IPS-NIHi7 (cell line): Measurements from ENCODE around the gene RACGAP1.
A peak's percentile ranks its signal among the peaks of the same experiment; 100 is the strongest.

Source experiments
- DNase-seq: peaks from one replicate; pipeline ENCODE4 v3.0.0; 2012; ENCODE audit warnings: mixed read lengths; ENCODE audit errors: extremely low spot score

Gene RACGAP1, protein sequence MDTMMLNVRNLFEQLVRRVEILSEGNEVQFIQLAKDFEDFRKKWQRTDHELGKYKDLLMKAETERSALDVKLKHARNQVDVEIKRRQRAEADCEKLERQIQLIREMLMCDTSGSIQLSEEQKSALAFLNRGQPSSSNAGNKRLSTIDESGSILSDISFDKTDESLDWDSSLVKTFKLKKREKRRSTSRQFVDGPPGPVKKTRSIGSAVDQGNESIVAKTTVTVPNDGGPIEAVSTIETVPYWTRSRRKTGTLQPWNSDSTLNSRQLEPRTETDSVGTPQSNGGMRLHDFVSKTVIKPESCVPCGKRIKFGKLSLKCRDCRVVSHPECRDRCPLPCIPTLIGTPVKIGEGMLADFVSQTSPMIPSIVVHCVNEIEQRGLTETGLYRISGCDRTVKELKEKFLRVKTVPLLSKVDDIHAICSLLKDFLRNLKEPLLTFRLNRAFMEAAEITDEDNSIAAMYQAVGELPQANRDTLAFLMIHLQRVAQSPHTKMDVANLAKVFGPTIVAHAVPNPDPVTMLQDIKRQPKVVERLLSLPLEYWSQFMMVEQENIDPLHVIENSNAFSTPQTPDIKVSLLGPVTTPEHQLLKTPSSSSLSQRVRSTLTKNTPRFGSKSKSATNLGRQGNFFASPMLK

DNA sequence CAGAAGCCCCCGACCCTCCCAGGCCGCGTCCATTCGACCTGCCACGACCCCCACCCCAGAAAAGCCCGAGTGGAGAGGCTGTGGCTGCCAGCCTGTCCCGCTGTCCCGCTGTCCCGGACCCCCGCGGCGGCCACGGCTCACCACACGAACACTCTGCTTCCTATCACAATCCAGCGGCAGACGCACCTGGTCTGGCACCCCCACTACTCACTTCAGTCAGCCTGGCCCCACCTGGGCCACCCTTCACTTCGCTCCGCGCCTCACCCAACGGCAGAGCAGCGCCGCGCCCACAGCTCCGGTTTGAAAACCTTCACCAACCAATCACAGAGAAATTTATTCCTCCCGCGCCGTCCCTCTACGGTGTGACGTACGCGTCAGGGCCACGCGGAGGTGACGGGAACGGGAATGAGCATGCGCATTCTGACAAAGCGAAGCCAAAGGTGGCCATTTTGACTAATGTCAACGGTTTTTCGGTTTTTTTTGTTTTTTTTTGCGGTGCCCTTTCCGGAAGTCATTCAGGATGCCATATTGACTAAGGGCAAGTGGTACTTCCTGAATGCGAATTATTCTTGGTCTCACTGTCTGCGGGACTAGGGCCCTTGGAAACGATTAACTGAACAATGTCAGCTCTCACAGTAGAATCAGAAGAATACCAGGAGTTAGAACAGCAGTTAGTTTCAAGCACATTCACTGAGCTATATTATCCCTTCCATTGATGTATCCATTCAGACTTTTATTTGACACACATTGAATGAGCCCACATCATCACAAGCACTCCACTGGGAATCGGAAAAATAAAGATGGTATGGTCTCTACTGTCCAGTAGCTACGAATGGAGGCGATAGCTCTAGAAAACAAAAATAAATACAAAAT is at the start of gene RACGAP1:
Gene RACGAP1 (minus strand): TSS at position 308 of the 873 bp plus-strand sequence. CDS start 8,779 bp downstream, outside the sequence.
- DNase-seq: peak; percentile 98

DNA sequence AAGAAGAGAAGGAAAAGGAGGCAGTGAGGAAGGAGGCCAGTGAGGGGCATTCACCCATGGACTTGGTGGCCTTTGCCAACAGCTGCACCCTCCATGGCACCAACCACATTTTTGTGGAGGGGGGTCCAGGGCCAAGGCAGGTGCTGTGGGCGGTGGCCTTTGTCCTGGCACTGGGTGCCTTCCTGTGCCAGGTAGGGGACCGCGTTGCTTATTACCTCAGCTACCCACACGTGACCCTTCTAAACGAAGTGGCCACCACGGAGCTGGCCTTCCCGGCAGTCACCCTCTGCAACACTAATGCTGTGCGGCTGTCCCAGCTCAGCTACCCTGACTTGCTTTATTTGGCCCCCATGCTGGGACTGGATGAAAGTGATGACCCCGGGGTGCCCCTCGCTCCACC is 48.4 kb upstream of the RACGAP1 start:
- DNase-seq: no peak

DNA sequence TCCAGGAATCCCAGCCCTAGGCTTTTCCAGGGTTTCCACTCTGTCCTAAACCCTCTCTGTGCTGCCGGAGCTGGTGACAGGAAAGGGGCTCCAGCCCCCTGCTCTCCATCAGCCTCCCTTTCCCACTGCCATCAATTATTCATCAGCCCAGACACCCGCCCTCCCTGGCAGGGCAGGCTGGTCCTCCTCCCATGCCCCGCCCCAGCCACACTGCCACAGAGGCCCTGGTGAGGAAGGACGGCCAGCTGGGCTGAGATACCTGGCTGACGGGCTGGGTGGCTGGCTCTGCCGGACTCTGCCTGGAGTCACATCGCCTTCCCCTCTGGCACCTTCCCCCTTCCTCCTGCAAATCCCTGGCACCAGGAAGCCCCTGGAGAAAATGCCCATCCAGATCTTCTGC is 47.9 kb upstream of the RACGAP1 start:
- no peak for DNase-seq

DNA sequence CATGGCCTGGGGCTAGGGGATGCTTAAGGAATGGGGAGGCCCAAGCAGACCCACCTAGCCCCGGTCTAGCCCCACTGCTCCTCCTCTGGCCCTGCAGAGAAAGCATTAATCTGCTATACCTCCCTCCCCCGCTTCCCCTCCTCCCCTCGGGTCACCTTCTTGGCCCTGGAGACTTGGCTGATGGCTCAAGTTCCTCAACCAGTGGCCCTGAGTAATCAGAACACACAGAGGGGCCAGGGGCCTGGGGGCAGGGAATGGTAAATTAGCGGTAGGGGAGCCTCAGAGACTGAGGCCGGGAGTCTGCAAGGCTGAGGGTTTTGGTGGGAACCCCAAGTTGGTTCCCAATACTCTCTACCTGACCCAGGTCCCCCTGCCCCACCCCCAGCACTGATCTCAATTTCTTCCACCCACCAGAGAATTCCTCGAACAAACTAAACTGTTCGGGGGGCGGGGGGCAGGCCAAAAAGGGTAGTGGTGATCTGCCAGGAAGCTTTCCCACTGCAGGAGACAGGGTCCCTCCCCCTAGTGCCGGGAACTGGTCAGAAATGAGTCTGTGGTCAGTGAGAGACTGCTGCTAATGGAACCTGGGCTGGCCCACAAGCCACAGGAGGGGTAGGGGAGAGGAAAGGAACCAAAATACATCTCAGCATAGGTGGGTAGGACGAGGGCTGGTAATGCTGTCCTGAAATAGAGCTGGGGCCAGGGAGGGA is 47.1 kb upstream of the RACGAP1 start:
- no peak for DNase-seq

DNA sequence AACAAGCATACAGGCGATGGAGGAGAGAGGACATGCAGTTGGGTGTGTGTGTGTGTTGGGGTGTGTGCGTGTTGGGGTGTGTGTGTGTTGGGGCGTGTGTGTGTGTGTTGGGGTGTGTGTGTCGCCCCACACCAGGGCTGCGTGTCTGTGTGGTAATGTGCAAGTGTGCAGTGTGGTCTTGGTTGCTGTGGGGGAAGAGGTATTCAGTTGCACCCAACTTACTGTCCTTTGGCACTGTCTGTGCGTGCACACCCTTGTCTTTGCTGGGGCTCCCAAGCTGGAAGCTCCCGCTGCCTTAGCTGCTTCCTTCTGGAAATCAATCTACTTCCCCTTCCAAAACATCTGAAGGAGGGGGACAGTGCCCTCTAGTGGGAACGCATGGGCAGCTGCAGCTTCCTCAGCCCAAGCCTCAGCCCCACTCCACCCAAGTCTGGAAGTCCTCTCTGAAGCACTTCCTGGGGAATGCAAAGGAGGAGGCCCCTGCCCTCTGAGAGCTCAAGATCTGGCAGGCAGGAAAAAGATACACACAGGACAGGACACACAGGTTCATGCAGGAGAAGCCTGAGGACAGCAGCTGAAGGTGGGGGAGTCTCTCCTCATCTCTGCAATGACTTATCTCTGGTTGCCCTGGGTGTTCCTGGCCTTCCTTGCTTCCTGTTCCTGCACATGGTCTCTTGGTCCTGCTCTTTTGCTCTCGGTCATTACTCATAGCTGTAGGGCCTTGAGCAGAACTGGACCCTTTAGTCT is 45.2 kb upstream of the RACGAP1 start:
- DNase-seq: peak; percentile 80

DNA sequence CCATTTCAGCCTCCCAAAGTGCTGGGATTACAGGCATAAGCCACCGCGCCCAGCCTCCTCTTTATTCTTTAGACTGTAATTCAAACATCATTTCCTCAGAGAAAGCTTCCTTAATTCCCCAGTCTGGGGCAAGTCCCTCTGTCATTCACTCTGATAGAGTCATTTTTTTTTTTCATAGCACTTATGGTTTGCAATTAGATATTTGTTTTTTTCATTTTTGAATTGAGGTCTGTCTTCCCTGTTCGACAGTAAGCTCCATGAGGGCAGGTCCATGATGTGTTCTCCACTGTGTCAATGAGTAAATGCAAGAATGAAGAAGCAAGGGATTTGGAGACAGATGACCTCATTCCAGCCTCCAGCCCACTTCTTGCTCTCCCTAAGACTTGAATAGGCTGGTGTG is 44.2 kb upstream of the RACGAP1 start:
- DNase-seq: no peak

DNA sequence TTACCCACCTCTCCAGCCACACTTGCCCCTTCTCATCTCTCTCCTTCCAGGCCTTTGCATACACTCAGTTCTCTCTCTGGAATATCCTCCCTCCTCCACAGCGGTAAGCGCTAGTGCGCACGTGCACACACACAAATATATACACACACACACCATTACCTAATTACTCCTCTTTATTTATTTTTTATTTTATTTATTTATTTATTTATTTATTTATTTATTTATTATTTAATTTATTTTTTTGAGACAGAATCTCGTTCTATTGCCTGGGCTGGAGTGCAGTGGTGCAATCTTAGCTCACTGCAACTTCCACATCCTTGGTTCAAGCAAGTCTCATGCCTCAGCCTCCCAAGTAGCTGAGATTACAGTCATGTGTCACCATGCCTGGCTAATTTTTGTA is 43.8 kb upstream of the RACGAP1 start:
- DNase-seq: no peak

DNA sequence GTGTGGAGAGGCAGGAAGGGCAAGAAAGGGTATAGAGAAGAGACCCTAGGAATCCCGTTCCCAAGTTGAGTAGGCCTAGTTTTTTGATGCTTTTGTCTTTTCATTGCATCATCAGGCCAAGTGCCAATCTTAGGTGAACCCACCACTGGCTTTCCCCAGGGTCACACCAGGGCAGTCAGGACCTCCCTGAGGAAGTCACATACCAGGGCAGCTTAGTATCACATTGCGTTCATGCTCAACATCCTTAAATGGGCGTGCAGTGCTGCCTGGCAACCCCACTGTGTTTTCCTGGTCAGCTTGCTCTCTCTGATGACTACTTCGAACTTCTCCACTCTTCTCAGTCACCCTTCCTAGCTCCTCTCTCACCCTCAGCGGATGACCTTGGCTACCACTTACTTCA is 41.1 kb upstream of the RACGAP1 start:
- DNase-seq: peak; percentile 53

DNA sequence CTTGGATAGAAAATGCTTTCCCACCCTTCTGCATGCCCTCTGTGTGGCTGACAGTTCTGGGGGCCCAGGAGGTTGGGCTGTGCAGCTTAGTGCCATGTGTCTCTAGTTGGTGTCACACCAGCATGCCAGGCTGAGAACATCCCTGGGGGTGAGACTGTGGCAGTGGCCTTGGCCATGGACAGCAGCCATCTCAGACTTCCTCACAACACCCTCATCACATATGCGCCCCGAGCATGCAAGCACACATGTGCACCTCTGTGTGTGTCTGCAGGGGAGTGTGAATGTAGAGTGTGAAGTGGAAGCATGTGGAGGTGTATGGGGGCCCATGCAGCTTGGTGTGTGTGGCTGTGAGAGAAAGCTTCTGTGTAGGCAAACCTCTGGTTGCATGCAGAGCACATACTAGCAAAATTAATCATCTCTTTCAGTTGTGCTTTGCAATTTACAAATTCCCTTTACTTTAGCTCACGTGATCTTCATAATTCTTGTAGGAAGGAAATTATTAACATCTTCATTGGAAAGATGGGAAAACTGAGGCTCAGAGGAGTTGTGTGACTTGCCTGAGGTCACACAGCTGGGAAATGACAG is 40.5 kb upstream of the RACGAP1 start:
- DNase-seq: no peak

DNA sequence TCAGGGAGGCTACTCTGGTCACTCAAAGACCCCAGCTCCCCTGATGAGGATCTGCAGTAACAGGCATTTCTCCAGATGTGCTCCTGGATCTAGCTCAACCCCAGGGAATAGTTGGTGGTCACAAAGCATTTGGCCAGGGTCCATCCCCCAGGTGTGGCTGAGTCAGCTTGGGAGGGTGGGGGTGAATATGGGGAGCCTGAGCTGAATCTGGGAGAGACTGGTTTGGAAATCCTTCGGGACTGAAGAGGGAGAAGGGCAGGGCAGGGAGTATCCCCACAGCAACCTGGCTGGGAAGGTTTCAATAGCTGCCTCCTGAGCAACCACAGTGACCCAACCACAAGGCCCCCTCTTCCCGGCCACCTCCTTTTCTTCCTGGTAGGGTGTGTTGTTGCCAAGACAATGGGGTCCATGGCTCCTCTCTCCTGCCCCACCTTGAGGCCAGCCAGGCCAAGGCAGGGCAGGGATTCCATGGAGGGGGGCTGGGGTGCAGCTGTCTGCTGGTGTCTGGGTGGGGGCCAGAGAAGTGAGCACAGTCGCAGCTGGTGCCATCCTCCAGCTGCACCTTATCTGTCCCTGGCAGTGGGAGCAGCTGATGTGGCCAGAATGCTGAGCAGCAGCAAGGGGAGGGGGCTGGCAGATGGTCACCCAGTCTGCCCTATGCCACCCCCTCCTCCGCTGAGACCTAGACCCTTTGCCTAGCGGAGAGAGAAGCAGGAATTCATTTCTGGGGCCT is 37.6 kb upstream of the RACGAP1 start:
- DNase-seq: no peak

DNA sequence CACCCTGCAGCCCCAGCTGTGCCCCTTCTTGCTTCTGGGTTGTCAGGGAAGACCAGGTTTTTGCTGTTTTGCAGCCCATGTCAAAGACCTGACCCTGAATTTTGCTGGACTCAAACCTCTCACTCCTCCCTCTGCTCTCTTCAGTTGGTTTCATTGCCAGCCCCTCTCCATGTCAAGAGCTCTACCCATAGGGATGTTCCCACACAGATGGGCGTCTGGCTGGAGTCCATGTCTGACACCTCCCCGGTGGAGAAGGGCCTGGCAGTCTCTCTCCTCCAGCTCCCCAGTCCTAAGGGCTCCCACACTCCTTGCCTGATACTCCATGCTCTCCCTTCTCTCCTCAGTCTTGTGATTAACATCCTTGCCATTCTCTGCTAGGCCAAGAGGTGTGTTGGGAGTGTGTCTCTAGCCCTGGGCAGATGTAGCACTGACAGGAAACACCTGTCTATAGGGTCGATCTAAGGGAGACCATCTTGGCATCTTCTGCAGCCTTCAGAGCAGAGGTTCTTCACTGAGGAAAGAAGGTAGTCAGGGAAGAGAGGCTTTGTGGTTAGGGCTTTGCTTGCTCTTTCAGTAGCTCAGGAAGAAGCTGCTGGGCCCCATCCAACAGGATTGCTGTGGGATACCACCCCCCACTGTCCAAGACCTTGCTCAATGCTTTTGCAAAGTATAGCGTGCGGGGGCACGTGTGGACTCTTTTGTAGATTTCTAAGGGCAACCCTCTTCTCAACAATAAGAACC is 36.8 kb upstream of the RACGAP1 start:
- DNase-seq: no peak

DNA sequence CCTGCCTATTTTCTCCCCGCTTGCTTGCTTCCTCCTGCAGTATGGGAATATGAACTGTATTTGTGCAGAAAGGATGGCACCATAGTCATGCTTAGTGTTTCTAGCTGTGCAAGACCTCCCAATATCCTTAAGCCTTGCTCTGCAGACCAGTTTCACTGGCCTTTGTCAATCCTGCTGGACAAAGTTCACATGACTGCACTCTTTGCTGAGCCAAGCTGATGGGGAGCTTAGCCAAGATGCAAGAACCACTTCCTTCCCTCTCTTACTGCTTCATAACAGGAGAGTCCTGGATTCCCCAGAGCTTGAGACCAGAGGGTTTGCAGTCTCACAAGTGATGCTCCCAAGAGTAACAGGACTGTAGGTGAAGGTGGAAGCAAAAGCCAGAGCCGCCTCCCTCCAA is 35.9 kb upstream of the RACGAP1 start:
- DNase-seq: no peak

DNA sequence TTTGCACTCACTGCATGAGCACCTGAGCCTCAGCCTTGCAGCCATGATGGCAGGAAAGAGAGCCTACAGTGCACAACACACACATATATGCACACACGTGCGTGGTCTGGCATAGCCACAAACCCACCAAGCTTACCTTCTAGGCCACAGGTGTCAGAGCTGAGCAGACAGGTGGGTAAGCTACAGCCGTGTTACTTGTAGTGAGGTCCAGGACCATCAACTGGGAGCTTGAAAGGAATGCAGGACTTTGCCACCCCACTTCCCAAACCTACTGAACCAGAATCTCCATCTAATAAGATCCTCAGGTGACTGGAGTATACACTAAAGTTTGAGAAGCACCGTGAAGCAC is 34.8 kb upstream of the RACGAP1 start:
- DNase-seq: no peak

DNA sequence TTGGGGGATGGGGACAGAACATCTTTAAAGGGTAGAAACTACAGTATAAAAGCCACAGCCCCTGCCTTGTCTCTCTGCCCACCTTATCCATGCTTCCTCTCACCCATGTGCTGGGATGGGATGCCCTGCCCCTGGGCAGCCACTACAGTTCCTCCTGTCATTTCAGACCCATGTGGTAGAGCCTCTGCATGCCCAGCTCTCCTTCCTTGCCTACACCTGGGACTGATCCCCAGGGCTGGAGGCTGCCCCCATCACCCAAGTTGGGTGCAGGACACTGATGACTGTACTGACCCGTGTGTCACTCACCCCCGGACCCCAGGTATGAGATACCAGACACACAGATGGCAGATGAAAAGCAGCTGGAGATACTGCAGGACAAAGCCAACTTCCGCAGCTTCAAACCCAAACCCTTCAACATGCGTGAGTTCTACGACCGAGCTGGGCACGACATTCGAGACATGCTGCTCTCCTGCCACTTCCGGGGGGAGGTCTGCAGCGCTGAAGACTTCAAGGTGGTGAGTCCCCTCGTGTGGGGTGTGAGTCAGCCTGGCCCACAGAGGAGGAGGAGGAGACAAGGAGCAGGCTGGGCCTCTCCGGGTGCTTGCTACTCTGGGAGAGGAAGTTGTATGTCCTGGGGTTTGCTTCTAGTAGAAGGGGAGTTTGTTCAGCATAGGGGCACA is 34.3 kb upstream of the RACGAP1 start:
- DNase-seq: no peak

DNA sequence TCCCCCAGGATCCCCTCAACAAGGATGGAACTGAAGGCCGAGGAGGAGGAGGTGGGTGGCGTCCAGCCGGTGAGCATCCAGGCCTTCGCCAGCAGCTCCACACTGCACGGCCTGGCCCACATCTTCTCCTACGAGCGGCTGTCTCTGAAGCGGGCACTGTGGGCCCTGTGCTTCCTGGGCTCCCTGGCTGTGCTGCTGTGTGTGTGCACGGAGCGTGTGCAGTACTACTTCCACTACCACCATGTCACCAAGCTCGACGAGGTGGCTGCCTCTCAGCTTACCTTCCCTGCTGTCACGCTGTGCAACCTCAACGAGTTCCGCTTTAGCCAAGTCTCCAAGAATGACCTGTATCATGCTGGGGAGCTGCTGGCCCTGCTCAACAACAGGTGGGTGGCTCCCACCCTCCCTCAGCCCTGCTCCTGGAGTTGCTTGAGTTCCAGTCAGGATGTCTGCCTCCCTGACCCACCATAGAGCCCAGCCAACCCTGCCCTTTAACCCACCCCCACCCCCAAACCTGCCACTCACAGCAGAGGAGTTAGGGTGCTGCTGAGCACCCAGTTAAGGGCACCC is 33.5 kb upstream of the RACGAP1 start:
- no peak for DNase-seq

DNA sequence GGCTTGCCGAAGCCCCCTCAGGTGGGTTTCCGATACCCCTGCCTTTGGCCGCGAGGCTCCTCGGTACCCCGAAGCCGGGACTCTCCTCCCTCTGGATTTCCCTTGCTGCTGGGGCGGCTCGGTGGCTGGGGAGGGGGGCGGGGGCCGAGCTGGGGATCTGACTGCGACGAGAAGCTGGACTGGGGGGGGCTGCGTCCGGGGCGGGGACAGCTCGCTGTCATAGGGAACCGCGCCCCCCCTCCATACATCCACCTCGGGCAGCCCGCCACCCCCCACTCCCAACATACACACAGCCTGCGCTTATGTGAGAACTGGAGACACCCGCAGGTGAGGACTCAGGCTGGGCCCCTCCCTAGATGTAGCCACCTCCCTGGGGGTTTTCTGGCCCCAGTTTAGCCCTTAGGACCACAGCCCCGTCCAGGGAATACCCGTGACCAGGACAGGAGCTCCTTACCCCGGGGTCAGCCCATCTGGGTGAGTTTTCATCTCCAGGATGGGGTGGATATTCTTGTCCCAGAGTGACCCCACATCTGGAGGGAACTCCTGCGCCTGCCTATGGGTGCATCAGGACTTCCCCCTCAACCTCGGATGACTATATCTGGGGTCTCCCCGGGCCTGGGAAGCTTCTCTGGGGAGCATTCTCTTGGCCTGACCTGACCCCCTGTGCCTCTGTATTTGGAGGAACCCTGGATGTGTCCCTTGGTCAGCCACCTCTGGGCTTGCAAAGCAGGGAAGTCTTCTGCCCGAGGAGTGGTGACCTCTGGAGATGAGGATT is 32.8 kb upstream of the RACGAP1 start:
- DNase-seq: no peak

DNA sequence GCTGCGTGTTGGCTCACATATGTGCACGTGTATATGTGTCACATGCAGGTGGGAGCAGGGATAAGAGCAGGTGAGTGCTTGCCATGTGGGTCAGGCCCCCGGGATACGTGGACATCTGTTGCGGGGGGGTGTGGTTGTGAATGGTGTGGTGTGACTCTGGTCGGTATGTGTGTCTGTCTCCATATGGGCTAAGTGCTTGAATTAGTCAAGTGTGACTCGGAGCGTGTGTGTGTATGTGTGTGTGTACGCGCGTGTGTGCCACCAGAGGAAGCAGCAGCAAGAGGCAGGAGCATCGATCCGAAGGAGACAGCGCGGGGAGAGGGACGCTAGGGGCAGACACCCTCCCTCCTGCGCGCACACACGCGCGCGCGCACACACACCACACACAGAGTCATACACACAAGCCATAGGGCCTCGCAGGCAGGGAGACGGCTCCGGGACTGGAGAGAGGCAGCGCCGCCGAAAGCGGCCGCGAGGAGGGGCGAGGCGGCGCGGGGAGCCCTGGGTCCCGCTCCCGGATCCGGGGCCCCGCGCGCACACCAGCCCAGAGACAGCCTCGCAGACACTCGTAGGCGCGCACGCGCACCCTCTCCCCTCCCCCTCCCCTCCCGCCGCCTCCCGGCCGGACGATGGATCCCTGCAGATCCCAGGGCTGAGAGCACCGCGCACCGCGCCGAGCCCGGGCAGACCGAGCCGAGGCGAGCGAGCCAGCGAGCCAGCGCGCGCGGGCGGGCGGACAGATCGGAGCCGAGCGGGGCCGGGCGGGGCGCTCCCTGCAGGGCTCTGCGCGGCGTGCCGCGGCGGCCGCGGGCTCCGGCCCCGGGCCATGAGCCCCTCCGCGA is 31.9 kb upstream of the RACGAP1 start, which contains the start of gene ASIC1:
Gene ASIC1 (plus strand): TSS at position 597 of the 842 bp plus-strand sequence. CDS start 1,171 bp downstream, outside the sequence.
- peak; percentile 71 for DNase-seq
